ENCODE measurements around the gene NUDT13.

DNA sequence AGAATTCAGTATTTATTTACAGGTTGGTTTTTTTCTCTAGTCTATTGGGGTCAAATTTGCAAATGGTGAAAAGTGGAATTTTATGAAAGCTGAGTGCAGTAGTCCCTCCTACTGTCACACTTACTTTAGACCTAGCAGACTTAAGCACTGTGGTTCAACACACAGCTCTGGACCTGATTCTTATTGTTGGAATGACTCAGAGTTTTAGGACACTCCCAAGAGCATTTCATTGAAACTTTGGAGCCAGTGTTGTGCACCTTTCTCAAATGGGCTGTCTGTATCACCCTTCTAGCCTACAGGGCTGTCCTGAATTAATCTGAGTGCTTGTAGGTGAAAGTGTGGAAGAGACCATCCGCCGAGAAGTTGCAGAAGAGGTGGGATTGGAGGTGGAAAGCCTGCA lies 16.1 kb downstream of the NUDT13 start:
- TF ChIP-seq POLR2AphosphoS5 (IDR thresholded peaks at IDR 0.05), result no peak
- TF ChIP-seq, protein P1, sequence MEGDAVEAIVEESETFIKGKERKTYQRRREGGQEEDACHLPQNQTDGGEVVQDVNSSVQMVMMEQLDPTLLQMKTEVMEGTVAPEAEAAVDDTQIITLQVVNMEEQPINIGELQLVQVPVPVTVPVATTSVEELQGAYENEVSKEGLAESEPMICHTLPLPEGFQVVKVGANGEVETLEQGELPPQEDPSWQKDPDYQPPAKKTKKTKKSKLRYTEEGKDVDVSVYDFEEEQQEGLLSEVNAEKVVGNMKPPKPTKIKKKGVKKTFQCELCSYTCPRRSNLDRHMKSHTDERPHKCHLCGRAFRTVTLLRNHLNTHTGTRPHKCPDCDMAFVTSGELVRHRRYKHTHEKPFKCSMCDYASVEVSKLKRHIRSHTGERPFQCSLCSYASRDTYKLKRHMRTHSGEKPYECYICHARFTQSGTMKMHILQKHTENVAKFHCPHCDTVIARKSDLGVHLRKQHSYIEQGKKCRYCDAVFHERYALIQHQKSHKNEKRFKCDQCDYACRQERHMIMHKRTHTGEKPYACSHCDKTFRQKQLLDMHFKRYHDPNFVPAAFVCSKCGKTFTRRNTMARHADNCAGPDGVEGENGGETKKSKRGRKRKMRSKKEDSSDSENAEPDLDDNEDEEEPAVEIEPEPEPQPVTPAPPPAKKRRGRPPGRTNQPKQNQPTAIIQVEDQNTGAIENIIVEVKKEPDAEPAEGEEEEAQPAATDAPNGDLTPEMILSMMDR (IDR thresholded peaks at IDR 0.05 in 8 of 11, conservative IDR thresholded peaks at IDR 0.05 in 3 of 11), result no peak
